ENCODE results near the gene BCL11B.

Gene BCL11B

DNA sequence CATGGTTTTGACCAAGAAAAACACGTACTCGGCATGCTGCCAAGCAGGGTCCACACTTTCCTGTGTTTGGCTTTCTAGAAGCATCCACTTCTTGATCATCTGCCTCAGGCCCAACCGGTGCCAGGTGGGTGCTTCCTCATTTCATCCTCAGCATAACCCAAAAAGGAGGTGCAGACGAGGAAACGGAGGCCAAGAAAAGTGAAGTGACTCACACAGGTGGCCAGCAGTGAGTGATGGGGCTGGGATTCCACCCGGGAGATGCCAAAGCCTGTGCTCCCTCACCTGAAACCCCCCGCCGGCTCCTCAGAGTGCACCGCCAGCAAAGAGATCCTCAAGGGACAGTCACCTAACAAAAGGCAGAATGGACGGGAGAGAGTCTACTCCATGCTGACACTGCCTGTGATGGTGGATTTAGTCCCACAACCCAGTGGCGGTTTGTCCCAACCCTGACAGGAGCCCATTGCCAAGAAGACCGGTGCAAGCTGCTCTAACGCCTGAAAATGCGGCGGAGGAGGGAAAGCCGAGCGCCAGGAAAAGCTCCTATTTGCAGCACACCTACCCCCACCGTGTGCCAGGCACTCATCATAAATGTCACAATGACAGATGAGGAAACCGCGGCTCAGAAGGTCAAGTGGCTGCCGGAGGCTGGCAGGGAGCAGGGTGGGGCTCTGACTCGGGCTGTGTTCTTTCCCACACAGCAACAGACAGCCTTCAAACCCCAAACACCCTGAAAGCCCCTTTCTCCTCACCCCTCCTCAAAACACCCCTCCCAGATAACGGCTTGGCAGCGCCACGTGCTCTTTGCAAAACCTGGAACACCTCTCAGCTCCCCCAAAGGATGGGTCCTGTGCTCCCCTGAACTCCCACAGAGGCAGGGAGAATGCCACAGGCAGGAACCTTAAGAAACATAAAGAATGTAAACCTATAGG lies 18.8 kb downstream of the BCL11B start:
- DNase-seq = no peak

DNA sequence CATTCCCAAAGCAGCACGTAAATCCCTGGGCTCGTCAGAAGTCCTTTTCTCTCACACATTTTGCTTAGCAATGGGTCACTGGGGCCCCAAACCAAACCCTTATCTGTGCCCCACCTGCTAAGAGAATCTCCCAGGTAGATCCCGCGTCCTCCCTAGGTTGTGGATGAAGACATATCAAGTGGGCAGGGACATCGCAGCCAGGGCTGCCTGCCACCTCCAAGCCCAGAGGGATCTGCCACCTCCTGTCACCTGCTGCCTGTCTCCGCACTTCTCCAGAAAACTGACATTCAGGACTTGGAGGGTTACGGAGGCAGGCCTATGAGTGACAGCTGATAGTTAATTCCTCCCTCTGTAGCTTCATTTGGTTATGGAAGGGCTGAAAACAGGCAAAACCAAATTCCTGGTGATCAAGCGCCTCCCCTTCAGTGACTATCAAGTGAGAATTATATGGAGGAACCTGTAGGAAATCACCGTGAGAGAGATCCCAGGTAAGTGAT lies 19.5 kb downstream of the BCL11B start:
- DNase-seq = no peak

DNA sequence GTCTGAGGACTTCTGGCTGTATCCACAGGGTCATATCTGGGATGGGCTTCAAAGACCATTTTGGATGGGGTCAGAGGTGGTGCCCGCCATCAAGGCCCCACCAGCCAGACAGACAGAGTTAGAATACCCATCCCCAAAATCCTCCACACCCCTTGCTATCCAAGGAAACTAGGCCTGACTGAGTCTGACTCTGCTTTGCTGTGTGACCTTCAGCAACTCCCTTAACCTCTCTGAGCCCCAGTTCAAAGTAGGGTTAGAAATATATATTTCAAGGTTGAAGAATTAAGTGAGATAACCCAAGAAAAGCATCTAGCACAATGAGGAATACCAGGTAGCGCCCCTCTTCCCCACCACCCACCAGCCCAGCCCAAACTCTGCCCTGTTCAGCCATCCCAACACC lies 20.3 kb downstream of the BCL11B start:
- no peak for DNase-seq

DNA sequence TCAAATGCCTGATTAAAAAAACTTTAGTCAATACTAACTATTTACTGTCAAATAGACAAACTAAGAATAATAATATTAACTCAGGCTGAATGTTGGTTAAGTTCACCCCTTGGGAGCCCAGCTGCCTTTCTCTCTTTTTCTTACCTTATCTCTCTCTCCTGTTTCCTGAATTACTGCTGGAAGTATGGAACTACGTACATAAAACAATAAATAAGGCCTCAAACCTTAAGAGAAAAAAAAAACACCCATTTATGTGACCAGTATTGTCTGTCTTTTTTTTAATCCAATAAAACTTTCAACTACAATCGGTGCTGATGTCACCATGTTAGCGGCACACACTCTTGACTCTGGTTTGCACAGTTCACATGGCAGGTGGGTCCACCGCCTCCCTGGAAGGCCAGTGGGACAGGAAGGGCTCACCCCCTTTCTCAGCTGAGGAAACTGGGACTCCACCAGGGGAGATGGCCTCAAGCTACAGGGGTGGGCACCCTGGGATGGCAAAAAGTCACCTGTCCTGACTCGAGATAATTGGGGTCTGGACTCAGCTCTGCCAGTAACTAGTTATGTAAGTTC lies 21.3 kb downstream of the BCL11B start:
- no peak for DNase-seq

DNA sequence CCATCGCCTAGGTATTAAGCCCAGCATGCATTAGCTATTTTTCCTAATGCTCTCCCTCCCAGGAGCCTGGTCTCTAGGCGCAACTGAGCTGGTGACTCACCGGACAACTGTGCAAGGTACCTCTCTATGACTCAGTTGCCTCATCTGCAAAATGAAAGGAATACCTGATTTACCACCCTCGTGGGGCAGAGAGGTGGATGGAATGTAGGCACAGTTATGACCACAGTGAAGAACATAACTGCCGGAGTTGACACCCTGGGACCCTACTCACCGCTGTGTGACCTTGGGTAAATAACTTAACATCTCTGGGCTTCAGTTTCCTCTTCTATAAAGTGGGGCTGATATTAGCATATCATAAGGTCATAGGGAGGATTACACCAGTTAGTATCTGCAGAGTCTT lies 22.6 kb downstream of the BCL11B start:
- no peak for DNase-seq

DNA sequence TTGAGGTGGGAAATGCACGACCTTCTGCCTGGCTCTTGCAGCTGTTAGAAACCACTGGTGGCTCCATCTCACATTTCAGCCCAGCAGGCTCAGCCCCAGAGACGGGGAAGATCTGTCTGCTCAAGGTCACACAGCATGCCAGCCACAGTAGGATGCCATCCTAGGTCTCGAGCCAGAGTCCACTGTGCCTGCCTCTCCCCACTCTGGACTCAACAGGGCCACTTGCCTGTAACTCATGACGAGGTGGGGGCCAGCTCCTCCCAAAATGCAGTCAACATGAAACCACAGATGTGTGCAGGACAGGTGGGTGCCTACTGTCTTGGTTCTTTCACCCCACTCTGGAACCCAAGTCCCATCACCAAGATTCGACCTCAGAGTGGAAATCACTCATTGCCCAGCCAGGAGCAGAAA lies 23.2 kb downstream of the BCL11B start:
- DNase-seq = no peak

DNA sequence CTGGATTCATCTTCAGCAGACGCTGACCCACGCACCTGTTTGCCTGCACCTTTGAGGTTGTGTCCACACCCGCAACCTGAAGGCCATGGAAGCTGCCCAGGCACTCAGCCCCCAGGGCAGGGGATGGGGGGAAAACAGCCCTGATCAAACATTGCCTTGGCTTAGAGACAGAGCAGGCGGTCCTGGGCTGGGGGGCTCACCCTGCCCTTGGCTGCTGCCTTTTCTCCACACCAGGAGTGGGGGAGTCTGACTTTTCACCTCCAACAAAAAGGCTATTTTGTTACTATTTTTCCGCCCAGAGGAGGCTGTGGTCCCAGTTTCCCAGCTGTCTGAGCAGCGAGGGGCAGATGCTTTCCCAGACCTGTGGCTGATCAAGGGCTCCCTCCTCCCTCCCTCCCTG lies 24.2 kb downstream of the BCL11B start:
- no peak for DNase-seq

DNA sequence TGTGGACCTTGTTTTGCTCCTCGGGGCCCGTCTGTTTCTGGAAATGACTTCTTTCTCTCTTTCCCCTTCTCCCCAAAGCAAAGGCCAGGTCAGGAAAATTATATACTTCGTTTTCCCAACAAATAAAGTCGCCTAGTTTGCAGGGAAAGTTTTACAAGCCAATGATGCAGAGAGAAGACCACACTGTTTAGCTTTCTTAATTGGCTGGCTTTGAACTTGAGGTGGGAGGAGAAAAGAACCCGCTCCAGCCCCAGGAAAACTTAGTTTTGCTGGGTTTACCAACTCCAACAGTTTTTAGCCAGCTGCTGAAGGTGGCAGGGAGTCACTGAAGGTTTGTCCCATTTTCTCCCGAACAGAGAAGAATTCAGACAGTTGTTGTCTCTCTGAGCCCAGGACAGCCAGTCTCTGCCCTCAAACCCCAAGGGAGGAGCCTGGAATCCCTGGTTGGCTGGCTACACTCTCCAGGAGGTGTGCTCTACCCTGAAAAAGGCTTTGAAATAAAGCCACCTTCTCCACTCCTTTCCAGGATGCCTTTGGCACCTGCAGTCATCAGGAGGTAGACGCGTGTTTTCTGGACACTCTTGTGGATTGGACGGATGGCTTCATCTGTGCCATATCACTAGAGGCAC lies 24.8 kb downstream of the BCL11B start:
- DNase-seq = no peak

DNA sequence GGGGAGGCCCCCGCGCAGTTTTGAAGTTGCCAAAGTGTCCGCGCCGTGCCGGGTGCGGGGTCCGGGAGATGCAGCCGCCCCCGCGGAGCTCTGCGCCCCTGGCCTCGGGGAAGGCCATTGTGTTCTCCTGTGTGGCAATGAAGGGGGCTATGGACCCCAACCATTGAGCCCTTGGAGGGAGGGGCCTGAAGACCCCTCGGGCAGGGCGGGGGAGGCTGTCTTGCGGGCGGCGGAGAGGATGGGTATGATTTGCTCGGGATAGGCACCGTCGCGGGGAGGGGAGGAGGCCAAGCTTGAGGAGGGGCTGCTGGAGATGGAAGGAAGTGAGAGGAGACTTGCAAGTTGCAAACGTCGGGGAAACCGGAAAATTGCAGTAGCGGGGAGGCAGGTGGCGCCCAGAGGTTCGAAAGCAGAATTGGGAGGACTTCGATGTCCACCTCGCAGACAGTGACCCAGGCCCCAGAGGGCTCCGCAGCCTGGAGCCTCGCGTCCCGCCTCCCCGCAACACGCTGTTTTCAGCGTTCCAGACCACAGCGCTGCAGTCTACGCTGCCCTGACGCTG lies 25.4 kb downstream of the BCL11B start:
- DNase-seq = no peak

DNA sequence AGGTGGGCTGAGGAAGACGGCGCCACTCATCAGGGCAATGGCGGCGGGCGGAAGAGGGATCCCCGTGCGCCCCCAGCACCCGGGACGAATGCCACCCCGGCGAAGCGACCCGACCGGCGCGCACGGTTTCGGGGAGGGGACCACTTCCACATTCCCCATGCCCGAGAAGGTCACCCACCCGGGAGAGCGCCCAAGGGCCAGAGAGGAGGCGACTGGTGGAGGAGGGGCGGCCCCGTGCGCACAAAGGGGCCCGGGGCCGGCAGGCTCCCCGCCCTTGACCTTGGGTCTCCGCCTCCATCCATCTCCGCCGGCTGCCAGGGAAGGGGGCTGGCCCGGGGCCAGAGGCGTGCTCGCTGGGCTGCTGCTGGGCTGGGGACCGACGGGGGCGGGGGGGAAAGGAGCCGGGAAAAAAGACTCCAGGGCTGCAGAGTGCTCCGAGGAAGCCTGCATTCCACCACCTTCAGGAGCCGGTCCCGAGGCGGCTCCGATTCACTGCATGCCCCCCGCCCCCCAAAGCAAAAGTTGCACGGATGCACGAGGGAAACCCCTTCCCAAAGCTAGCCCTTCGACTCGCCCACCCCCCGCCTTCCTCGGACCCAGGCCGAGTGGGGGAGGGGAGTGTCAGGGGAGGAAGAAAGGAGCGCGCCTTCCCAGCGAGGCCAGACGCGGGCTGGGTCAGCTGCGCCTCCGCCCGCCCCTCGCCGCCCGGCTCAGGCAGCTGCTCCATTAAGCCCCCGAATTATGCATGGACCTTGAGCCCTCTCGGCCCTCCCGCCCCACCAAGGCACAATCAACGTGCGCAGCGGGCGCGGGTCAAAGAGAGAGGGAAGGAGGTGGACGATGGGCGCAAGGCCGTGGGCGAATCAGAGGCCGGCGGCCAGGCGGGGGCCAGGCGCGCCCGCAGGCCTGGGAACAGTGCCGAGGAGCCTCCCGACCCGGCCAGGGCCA lies 26.2 kb downstream of the BCL11B start:
- DNase-seq = no peak

DNA sequence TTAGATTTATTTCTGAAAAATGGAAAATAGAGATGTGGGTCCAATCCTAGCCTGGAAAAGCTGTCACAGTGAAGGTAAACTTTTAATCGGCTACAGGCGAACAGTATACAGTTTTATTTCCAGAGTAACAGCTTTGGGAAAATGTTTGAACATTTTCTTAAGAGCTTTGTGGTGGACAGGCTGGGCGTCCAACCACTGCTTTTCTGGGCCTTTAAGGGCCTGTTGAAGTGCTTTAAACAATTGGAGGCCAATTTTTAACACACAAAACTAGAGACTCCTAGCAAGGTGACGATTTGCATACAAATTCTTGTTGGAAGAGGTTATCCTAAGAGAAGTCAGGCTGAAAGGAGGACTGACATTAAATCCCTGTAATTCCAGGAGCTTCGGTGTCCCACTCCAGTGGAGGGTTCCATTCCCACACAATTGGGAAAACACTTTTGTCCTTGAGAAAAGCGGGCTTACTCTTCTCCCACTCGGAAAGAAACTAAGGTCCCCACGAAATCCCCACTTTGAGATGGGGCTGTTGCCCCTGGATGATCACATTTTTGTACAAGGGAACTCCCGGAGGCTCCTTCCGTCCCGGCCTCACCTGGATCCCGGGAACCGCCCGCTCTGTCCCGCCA lies 26.9 kb downstream of the BCL11B start:
- DNase-seq = no peak

DNA sequence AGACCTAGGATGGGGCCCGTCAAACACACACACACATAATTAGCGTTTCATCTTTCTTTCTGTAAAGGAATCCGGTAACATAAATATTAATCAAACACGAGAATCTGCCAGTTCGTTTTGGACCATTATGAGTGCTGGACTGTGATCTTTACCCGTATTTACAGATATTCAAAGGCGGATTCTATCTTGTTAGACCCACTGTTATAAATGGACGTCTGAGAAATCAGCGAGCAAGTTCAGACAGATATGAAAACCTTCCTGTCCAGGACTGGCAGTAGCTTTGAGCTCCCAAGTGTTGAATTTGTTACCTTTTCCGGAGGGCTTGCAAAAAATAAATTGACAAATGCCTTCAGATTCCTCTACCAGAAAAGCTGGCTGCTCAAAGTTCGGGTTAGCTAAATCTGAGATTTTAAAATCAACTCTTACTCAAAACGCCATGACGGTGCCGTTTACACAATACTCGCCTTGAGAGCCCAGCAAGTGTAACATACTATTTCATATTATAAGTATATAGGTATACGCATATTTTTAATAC lies 27.6 kb downstream of the BCL11B start:
- DNase-seq = no peak

DNA sequence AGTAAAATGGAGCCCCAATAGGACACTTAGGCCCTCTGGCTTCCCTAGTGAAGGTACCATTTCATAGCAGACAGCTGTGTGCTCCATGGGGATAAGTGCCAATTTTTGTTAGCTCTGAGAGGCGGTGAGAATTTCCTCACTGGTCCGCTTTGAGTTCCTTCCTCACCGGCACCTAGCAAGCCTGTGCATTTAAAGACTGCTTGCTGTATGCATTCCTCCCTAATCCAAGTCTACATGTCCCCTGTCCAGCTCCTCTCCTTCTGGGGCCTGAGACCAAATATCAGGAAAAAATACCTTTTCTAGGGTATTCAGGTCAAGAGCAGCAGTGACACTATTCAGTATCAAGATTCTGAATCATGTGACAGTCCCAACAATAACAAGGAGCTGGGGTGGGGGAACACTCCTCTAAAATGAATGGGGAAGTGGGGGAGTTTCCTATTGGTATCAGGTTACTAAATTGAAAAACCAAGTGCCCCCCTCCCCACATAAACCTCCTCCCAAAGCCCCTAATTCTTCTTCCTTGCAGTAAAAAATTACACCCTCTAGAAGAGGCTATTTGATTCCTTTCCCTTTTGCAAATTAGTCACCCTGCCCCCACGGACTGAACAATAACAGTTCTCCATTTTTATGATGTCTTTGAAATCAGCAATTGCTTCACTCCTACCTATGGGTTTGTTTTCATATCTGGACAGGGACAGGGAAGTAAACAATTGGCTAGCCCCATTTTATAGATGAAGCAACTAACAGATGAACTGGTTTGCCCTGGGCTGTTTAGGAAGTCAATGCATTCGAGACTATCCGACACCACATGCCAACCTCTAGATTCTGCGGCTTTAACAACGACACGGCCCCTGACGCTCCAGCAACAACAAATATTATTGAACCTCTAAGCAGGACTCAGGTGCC lies 28.9 kb downstream of the BCL11B start:
- DNase-seq = no peak

DNA sequence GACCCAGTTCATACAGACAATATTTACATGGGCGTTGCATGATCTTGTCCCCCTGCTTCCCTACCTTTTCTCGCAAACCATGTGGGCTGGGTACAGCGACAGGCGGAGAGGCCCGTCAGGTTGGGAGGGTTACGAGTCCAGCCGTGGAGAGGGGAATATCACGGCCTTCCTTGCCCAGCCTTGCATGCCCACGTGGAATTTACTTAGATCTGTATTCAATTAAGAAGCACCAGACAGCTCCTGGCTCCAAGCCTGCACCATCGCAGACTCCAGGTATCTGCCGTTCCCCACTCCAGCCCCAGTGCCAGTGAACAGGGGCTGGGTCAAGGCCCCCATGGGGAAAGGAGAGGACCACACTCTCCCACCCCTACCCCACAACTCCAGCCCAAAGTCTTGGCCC lies 29.8 kb downstream of the BCL11B start:
- no peak for DNase-seq

DNA sequence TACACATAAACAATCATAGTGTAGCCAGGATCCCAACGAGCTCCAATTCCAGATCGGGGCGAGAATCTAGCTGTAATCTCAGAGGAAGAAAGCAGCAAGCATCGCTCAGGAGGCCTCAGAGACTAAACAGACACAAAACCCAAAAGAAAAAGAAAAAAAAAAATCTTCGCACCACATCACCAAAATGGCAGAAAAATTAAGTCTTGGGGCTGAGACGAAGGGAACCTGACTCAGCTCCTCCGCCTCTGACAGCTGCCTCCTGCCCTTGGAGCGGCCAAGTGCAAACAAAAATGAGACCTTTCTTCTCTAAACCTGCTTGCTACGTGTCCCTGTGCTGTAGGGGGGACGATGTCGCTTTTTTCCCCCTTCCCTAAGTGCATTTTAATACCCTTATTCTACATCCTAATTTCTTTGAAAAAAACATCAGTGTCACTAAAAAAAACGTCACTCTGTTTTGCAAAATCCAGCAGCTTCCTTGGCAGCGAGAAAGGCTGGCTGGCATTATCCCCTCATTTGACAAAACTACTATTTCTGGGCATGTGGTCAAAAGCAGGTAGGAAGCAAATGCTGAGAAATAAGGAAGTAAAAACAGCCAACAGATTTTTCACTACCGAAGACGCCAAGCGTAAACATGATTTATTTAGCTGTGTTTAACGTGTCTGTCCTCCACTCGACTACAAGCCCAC lies 30.5 kb downstream of the BCL11B start:
- DNase-seq = no peak

DNA sequence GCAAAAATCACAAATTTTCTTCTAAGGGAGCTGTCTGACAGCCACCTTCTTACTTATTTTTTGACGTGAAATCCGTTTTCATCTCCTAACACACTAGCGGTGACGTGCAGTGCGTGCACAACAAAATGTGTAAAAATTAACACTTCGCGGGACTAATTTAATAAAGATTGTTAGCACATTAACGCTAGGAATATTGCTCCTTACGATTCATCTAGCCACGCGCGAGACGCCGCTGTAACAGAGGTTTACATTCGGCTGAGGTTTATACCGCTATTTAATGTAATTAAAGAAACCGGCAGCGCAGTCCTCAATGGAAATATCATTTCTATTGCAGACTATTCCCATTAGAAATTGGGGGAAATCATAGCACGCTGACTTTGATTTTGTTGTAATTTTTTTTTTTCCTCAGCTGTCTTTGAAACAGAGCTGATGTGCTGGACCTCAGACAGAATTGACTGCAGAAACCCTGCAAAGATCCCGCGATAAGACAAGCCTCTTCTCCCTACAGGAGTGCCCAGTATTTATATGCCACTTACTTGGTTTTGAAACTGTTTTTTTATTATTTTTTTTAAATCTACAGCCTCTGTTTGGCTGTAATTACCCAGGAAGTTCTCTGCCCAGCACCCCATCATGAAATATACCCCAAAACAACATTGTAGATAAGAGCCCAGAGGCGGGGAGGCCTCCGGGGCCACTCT lies 31.2 kb downstream of the BCL11B start:
- no peak for DNase-seq

DNA sequence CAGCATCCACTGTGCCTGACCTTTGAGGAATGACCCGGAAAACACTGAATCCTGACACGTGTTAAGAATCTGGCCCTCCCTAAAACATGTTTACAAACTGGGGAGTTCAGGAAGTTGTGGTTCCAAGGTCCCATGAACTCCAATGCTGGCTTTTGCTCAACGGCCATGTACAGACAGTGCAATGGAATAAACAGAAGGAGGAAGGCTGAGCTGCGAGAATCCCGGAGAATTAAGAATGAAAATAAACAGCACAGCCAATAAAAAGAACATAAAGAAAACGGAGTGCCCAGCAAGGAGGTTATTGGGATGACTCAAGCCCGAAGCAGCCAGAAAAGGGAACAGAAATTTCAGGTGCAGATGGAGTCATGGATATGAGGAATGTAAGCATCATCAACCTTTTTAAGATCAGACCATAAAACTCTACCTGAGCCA lies 32.3 kb downstream of the BCL11B start:
- DNase-seq = no peak

DNA sequence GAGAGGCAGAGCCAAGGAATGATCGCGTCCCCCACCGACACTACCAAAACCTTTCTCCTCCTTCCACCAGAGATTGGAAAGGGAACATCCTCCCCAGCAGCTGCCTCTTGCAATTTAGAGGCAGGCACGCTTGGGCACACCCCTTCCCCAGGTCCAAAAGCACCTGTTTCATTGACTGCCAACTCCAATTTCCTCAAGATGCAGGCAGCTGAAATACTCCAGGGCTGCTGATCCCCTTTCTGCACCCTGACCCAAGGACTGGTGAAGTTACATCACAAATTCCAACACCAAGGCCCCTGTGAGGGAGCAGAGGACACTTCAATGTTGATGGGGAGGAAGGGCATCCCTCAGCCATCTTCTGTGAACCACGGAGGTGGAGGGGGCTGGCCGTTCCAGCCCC lies 33.8 kb downstream of the BCL11B start:
- no peak for DNase-seq

DNA sequence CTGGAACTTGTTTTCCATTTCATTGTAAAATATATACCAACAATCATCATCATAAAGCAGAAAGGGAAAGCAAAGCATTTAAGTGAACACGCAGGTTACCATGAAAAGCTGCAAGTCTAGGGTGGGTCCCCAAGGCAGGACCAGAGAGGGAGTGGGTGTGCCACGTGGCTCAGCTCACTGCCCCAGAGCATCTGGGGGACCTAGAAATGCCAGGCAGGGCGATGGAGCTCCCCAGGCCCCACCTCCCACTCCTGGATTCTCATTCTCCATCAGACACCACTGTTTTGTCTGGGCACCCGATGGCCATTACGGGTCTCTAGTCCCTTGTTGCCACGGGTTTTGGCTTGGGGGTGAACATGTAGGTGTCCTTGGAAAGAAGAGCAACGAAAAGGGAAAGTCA lies 34.7 kb downstream of the BCL11B start:
- no peak for DNase-seq
